Measurements from ENCODE around the gene GRPEL2. TPM values are rescaled to one million over a fixed set of nuclear protein-coding genes. Genes with fewer than 3 reads are reported as not detected.

Gene GRPEL2
- total RNA-seq = 10 to 100 TPM; 27.2 to 27.3 TPM

GRCh38 chr5:149345147-149345891 lies at the start of gene GRPEL2:
Gene GRPEL2, plus strand, starts transcription at chr5:149345499. Its CDS starts 41 bp downstream, at chr5:149345540.
- no peaks in the 10 kb centered on the region for H3K9me3 Mint-ChIP-seq (ENCODE audit: low read depth)
- peaks cover 39% of the 10 kb centered on the region for H3K36me3 Mint-ChIP-seq
- peak; percentile 96 for DNase-seq
- CTCF ChIA-PET = interaction anchor here (1.0 to 10.0 kb wide), 8 partner anchors 9 to 206 kb away, joined by 3 to 107 read pairs (median 4); partner anchors contain the start of gene PCYOX1L
- peak within 1 kb of the TSS; percentile 84 for H3K4me3 Mint-ChIP-seq
- peaks cover 51% of the 10 kb centered on the region for H3K4me1 Mint-ChIP-seq
- peak; percentile 86 for ATAC-seq
- H3K27me3 Mint-ChIP-seq = no peaks in the 10 kb centered on the region
- peak within 1 kb of the TSS; percentile 95 for H3K27ac Mint-ChIP-seq

GRCh38 chr5:149297340-149298025 lies 47.8 kb upstream of the GRPEL2 start:
- Mint-ChIP-seq H3K4me3 (no peak overlapping the region), H3K4me1 (no peaks in the 10 kb centered on the region), H3K27ac (no peak overlapping the region), H3K36me3 (no peaks in the 10 kb centered on the region), H3K27me3 (peaks cover 30% of the 10 kb centered on the region), H3K9me3 (ENCODE audit: low read depth) (no peaks in the 10 kb centered on the region)
- CTCF ChIA-PET = interaction anchor here (0.9 to 1.4 kb wide), 3 partner anchors 28 to 156 kb away, joined by 3 to 4 read pairs (median 3); partner anchors contain the start of gene ABLIM3
- ATAC-seq (no peak), DNase-seq (no peak)

GRCh38 chr5:149298163-149298562 lies 47.1 kb upstream of the GRPEL2 start:
- CTCF ChIA-PET = interaction anchor here (0.9 to 1.4 kb wide), 3 partner anchors 17 to 157 kb away, joined by 3 to 4 read pairs (median 4); partner anchors contain the start of gene ABLIM3
- no peaks in the 10 kb centered on the region for H3K4me1 Mint-ChIP-seq
- H3K27me3 Mint-ChIP-seq = peaks cover 29% of the 10 kb centered on the region
- H3K4me3 Mint-ChIP-seq = no peak overlapping the region
- H3K36me3 Mint-ChIP-seq = no peaks in the 10 kb centered on the region
- no peaks in the 10 kb centered on the region for H3K9me3 Mint-ChIP-seq (ENCODE audit: low read depth)
- no peak overlapping the region for H3K27ac Mint-ChIP-seq
- DNase-seq (no peak), ATAC-seq (no peak)

GRCh38 chr5:149298842-149299404 lies 46.4 kb upstream of the GRPEL2 start:
- peaks cover 29% of the 10 kb centered on the region for H3K27me3 Mint-ChIP-seq
- H3K27ac Mint-ChIP-seq = no peak overlapping the region
- H3K36me3 Mint-ChIP-seq = no peaks in the 10 kb centered on the region
- DNase-seq = no peak
- ATAC-seq = no peak
- CTCF ChIA-PET = interaction anchor here (0.9 to 1.4 kb wide), 3 partner anchors 16 to 158 kb away, joined by 3 to 4 read pairs (median 4); partner anchors contain the start of gene ABLIM3
- H3K9me3 Mint-ChIP-seq (ENCODE audit: low read depth) = no peaks in the 10 kb centered on the region
- no peak overlapping the region for H3K4me3 Mint-ChIP-seq
- H3K4me1 Mint-ChIP-seq = no peaks in the 10 kb centered on the region

GRCh38 chr5:149299451-149300054 lies 45.7 kb upstream of the GRPEL2 start:
- H3K9me3 Mint-ChIP-seq (ENCODE audit: low read depth) = no peaks in the 10 kb centered on the region
- H3K4me1 Mint-ChIP-seq = no peaks in the 10 kb centered on the region
- no peak for ATAC-seq
- CTCF ChIA-PET = interaction anchor here (1.3 kb wide), 1 partner anchor 16 kb away, joined by 4 read pairs; no protein-coding TSS in a partner anchor
- no peak overlapping the region for H3K27ac Mint-ChIP-seq
- H3K4me3 Mint-ChIP-seq = no peak overlapping the region
- DNase-seq = no peak
- H3K36me3 Mint-ChIP-seq = no peaks in the 10 kb centered on the region
- H3K27me3 Mint-ChIP-seq = peaks cover 26% of the 10 kb centered on the region

- CTCF ChIA-PET = no interaction called here
- no peaks in the 10 kb centered on the region for H3K36me3 Mint-ChIP-seq
- peaks cover 17% of the 10 kb centered on the region for H3K27me3 Mint-ChIP-seq
- no peak overlapping the region for H3K27ac Mint-ChIP-seq
- H3K4me3 Mint-ChIP-seq = no peak overlapping the region
- no peak for DNase-seq
- no peaks in the 10 kb centered on the region for H3K4me1 Mint-ChIP-seq
- ATAC-seq = no peak
- no peaks in the 10 kb centered on the region for H3K9me3 Mint-ChIP-seq (ENCODE audit: low read depth)
Measured at GRCh38 chr5:149300441-149300840, 44.9 kb upstream of the GRPEL2 start.

- Mint-ChIP-seq H3K4me1 (no peaks in the 10 kb centered on the region), H3K4me3 (no peak overlapping the region), H3K27ac (no peak overlapping the region), H3K27me3 (peaks cover 15% of the 10 kb centered on the region), H3K36me3 (no peaks in the 10 kb centered on the region), H3K9me3 (ENCODE audit: low read depth) (no peaks in the 10 kb centered on the region)
- no peak for ATAC-seq
- no peak for DNase-seq
- CTCF ChIA-PET = no interaction called here
Measured at GRCh38 chr5:149301049-149301743, 44.1 kb upstream of the GRPEL2 start.

GRCh38 chr5:149301744-149302380 lies 43.4 kb upstream of the GRPEL2 start:
- Mint-ChIP-seq H3K4me3 (no peak overlapping the region), H3K36me3 (no peaks in the 10 kb centered on the region), H3K27ac (no peak overlapping the region), H3K27me3 (peaks cover 9% of the 10 kb centered on the region), H3K4me1 (no peaks in the 10 kb centered on the region), H3K9me3 (ENCODE audit: low read depth) (no peaks in the 10 kb centered on the region)
- ATAC-seq = no peak
- CTCF ChIA-PET = no interaction called here
- no peak for DNase-seq

- Mint-ChIP-seq H3K27ac (no peak overlapping the region), H3K27me3 (peaks cover 9% of the 10 kb centered on the region), H3K9me3 (ENCODE audit: low read depth) (no peaks in the 10 kb centered on the region), H3K36me3 (no peaks in the 10 kb centered on the region), H3K4me3 (no peak overlapping the region), H3K4me1 (no peaks in the 10 kb centered on the region)
- DNase-seq (no peak), ATAC-seq (no peak)
- CTCF ChIA-PET = no interaction called here
Measured at GRCh38 chr5:149302641-149303040, 42.7 kb upstream of the GRPEL2 start.

- H3K36me3 Mint-ChIP-seq = no peaks in the 10 kb centered on the region
- CTCF ChIA-PET = no interaction called here
- H3K27ac Mint-ChIP-seq = no peak overlapping the region
- H3K4me3 Mint-ChIP-seq = no peak overlapping the region
- no peak for ATAC-seq
- DNase-seq = no peak
- no peaks in the 10 kb centered on the region for H3K9me3 Mint-ChIP-seq (ENCODE audit: low read depth)
- H3K27me3 Mint-ChIP-seq = peaks cover 9% of the 10 kb centered on the region
- no peaks in the 10 kb centered on the region for H3K4me1 Mint-ChIP-seq
Measured at GRCh38 chr5:149303210-149303609, 42.1 kb upstream of the GRPEL2 start.

GRCh38 chr5:149304195-149305078 lies 40.9 kb upstream of the GRPEL2 start:
- CTCF ChIA-PET = interaction anchor here (1.8 kb wide), 1 partner anchor 63 kb away, joined by 4 read pairs; no protein-coding TSS in a partner anchor
- no peak for DNase-seq
- H3K36me3 Mint-ChIP-seq = no peaks in the 10 kb centered on the region

GRCh38 chr5:149309354-149309753 lies 35.9 kb upstream of the GRPEL2 start:
- CTCF ChIA-PET = interaction anchor here (1.2 to 1.9 kb wide), 4 partner anchors 8 to 133 kb away, joined by 3 to 9 read pairs (median 6); no protein-coding TSS in a partner anchor
- DNase-seq (no peak), ATAC-seq (no peak)
- H3K9me3 Mint-ChIP-seq (ENCODE audit: low read depth) = no peaks in the 10 kb centered on the region
- H3K27me3 Mint-ChIP-seq = no peaks in the 10 kb centered on the region
- H3K4me1 Mint-ChIP-seq = peaks cover 3% of the 10 kb centered on the region
- H3K27ac Mint-ChIP-seq = no peak overlapping the region
- no peak overlapping the region for H3K4me3 Mint-ChIP-seq
- no peaks in the 10 kb centered on the region for H3K36me3 Mint-ChIP-seq

More at GRCh38 chr5:149304195-149305078, 40.9 kb upstream of the GRPEL2 start:
- H3K9me3 Mint-ChIP-seq (ENCODE audit: low read depth) = no peaks in the 10 kb centered on the region
- no peak for ATAC-seq
- H3K4me3 Mint-ChIP-seq = no peak overlapping the region
- H3K4me1 Mint-ChIP-seq = no peaks in the 10 kb centered on the region
- no peak overlapping the region for H3K27ac Mint-ChIP-seq
- H3K27me3 Mint-ChIP-seq = peaks cover 8% of the 10 kb centered on the region

Measured in activated CD8-positive, alpha-beta memory T cell treated with anti-CD3 and anti-CD28 coated beads, Interleukin-2, amount 10 ng/mL, durations not matched to agents 7 days and 5 days (primary cell).